SK-N-SH (cell line): Measurements from ENCODE around the gene SRD5A3. TPM values are rescaled to one million over a fixed set of nuclear protein-coding genes. Genes with fewer than 3 reads are reported as not detected.

Experiments
- CTCF ChIA-PET: fragments of 300-600, 350-600 bp; formaldehyde crosslinking; extraction: SDS; loops from one replicate; lab custom pipeline; 2021; lab: Yijun Ruan, JAX
- POLR2A ChIA-PET: fragments of 350-600 bp; sonication (Branson Sonifier 250); formaldehyde crosslinking; extraction: SDS; loops from one replicate; lab custom pipeline; 2020; ENCODE audit warnings: antibody characterized with exemption, inconsistent platforms; lab: Yijun Ruan, JAX
- DNase-seq: peaks from one replicate; pipeline ENCODE4 v3.0.0; 2012
- H2AFZ ChIP-seq: fragments of 200-600 bp; sonication (generic); 2 replicates; pipeline ENCODE4 v1.8.1; 2016; ENCODE audit warnings: antibody characterized with exemption, mild to moderate bottlenecking, low read depth
- H3F3A ChIP-seq: fragments of 200-600 bp; sonication (generic); replicated peaks from 2 replicates; pipeline ENCODE3; 2016; ENCODE audit warnings: antibody characterized with exemption, mild to moderate bottlenecking; ENCODE audit not compliant: insufficient read depth
- H3K27ac ChIP-seq, 2 experiments: fragments of 200-500 bp in 1 of 2; fragments of 200-600 bp in 1 of 2; sonication (Bioruptor generic) in 1 of 2; sonication (generic), shearing (Covaris generic) in 1 of 2; 2 replicates each; pipeline versions ENCODE4 v1.5.1 to v1.6.1; 2014 to 2016; ENCODE audit warnings: low read depth in 2 of 2, inconsistent platforms in 1 of 2, low read length in 1 of 2, mild to moderate bottlenecking in 1 of 2, mixed read lengths in 1 of 2
- H3K27me3 ChIP-seq: fragments of 200-600 bp; sonication (generic), shearing (Covaris generic); 2 replicates; pipeline ENCODE4 v1.6.1; 2016; ENCODE audit warnings: mixed run types; ENCODE audit not compliant: insufficient read depth
- H3K36me3 ChIP-seq, 2 experiments: fragments of 200-500 bp in 1 of 2; fragments of 200-600 bp in 1 of 2; sonication (Bioruptor generic) in 1 of 2; sonication (generic) in 1 of 2; replicated peaks in 1 of 2; 2 replicates each; pipeline versions ENCODE3 to v1.5.1; 2014 to 2016; ENCODE audit warnings: low read length in 1 of 2, mild to moderate bottlenecking in 1 of 2; ENCODE audit not compliant: insufficient read depth in 2 of 2, control insufficient read depth in 1 of 2
- H3K4me1 ChIP-seq, 2 experiments: fragments of 200-500 bp in 1 of 2; fragments of 200-600 bp in 1 of 2; sonication (Bioruptor generic) in 1 of 2; sonication (generic), shearing (Covaris generic) in 1 of 2; 2 replicates each; pipeline versions ENCODE4 v1.5.1 to v1.6.1; 2014 to 2016; ENCODE audit warnings: low read depth in 1 of 2, low read length in 1 of 2, mixed run types in 1 of 2; ENCODE audit not compliant: insufficient read depth in 2 of 2, control insufficient read depth in 1 of 2
- H3K4me2 ChIP-seq: fragments of 200-600 bp; sonication (generic), shearing (Covaris generic); 2 replicates; pipeline ENCODE4 v1.6.1; 2017; ENCODE audit warnings: mixed run types
- H3K4me3 ChIP-seq, 2 experiments: fragments of 200-500 bp in 1 of 2; fragments of 200-600 bp in 1 of 2; sonication (Bioruptor generic) in 1 of 2; sonication (generic), shearing (Covaris generic) in 1 of 2; 2 replicates each; pipeline versions ENCODE4 v1.5.1 to v1.8.1; 2014 to 2016; ENCODE audit warnings: low read depth in 2 of 2, inconsistent platforms in 1 of 2, low read length in 1 of 2, mild to moderate bottlenecking in 1 of 2, mixed read lengths in 1 of 2, moderate library complexity in 1 of 2
- H3K79me2 ChIP-seq: fragments of 200-600 bp; sonication (generic); 2 replicates; pipeline ENCODE4 v1.8.1; 2017; ENCODE audit warnings: mild to moderate bottlenecking; ENCODE audit not compliant: insufficient read depth
- H3K9ac ChIP-seq: fragments of 200-600 bp; sonication (generic); 2 replicates; pipeline ENCODE4 v1.6.1; 2017; ENCODE audit warnings: mixed run types
- H3K9me2 ChIP-seq: fragments of 200-600 bp; sonication (generic); 2 replicates; pipeline ENCODE4 v1.6.1; 2017; ENCODE audit warnings: mixed run types
- H3K9me3 ChIP-seq: fragments of 200-600 bp; sonication (generic); 2 replicates; pipeline ENCODE4 v1.6.1; 2017; ENCODE audit warnings: mixed run types, mild to moderate bottlenecking, moderate library complexity
- H4K20me1 ChIP-seq: fragments of 200-600 bp; sonication (generic); 2 replicates; pipeline ENCODE4 v1.6.1; 2017; ENCODE audit warnings: mild to moderate bottlenecking, mixed run types; ENCODE audit not compliant: insufficient read depth
- CHD2 ChIP-seq: fragments of 150-350 bp; IDR thresholded peaks from 2 replicates; pipeline ENCODE4 v1.6.1; 2018; ENCODE audit warnings: low read length; ENCODE audit not compliant: partially characterized antibody
- EP300 ChIP-seq, 2 experiments: IDR thresholded peaks; 2 replicates each; pipeline versions ENCODE4 v1.4.0 to v1.6.1; 2012; ENCODE audit warnings: borderline replicate concordance in 1 of 2, low read depth in 1 of 2, low read length in 1 of 2
- FOSL2 ChIP-seq: IDR thresholded peaks from 2 replicates; pipeline ENCODE4 v1.4.0; 2012; ENCODE audit warnings: low read depth, mild to moderate bottlenecking, moderate library complexity, borderline replicate concordance
- FOXM1 ChIP-seq: IDR thresholded peaks from 2 replicates; pipeline ENCODE4 v1.4.0; 2012; ENCODE audit warnings: low read depth, mild to moderate bottlenecking
- IRF3 ChIP-seq: fragments of 150-350 bp; IDR thresholded peaks from 2 replicates; pipeline ENCODE4 v1.6.1; 2016; ENCODE audit warnings: mild to moderate bottlenecking, low read depth, low read length
- JUND ChIP-seq: IDR thresholded peaks from 2 replicates; pipeline ENCODE4 v1.4.0; 2012
- MEF2A ChIP-seq: IDR thresholded peaks from 2 replicates; pipeline ENCODE4 v1.4.0; 2012; ENCODE audit warnings: low read depth, borderline replicate concordance
- MXI1 ChIP-seq: IDR thresholded peaks from 2 replicates; pipeline ENCODE4 v1.6.1; 2012; ENCODE audit warnings: mild to moderate bottlenecking, low read depth, low read length, improper control_type of control experiment
- NFIC ChIP-seq: IDR thresholded peaks from 2 replicates; pipeline ENCODE4 v1.4.0; 2012; ENCODE audit warnings: borderline replicate concordance
- RAD21 ChIP-seq: IDR thresholded peaks from 2 replicates; pipeline ENCODE4 v1.6.1; 2012; ENCODE audit warnings: mild to moderate bottlenecking, low read length
- SIN3A ChIP-seq: IDR thresholded peaks from 2 replicates; pipeline ENCODE4 v1.6.1; 2012; ENCODE audit warnings: low read depth, mild to moderate bottlenecking, low read length, moderate library complexity, borderline replicate concordance
- TAF1 ChIP-seq: IDR thresholded peaks from 2 replicates; pipeline ENCODE4 v1.6.1; 2012; ENCODE audit warnings: low read depth, mild to moderate bottlenecking, low read length, moderate library complexity, borderline replicate concordance
- YY1 ChIP-seq: IDR thresholded peaks from 2 replicates; pipeline ENCODE4 v1.4.0; 2012; ENCODE audit warnings: low read depth, mild to moderate bottlenecking
- WGBS: methylation state at CpG from one replicate; pipeline ENCODE4 v1.1.6; 2017; ENCODE audit warnings: low lambda C conversion rate; 5-methylcytosine and 5-hydroxymethylcytosine counted together
- polyA plus RNA-seq, 3 experiments: library from polyadenylated mRNA; depleted of rRNA; stranded (reverse); fragments of >200 nt; gene quantifications; 2 replicates each; pipeline ENCODE4 v1.2.3, GENCODE V29; 2012

Gene SRD5A3
- polyA plus RNA-seq, 1 of the 3 experiments (the other 2 are of a cell fraction), result 5.1 TPM

GRCh38 chr4:55340266-55340665 is 5.8 kb upstream of the SRD5A3 start:
- WGBS, result 66% methylated on average over 3 of the region's 3 CpGs
- ChIA-PET CTCF (interaction anchor here (1.3 kb wide), 1 partner anchor 19 kb away, joined by 3 read pairs; no protein-coding TSS in a partner anchor), POLR2A (no interaction called here)

GRCh38 chr4:55343887-55344286 is 2.2 kb upstream of the SRD5A3 start:
- Histone ChIP-seq H3K27me3 (no peaks in the 10 kb centered on the region; the same call in 1 of the 2 replicates), H3K9me3 (no peaks in the 10 kb centered on the region), H3F3A (peaks cover 7% of the 10 kb centered on the region), H3K27ac (no peak overlapping the region), H3K9me2 (no peaks in the 10 kb centered on the region), H3K9ac (no peak overlapping the region), H4K20me1 (no peaks in the 10 kb centered on the region), H3K4me3 (no peak overlapping the region), H3K36me3 (no peaks in the 10 kb centered on the region), H3K4me1 (peaks cover 0 to 5% of the 10 kb centered on the region in 2 experiments; a peak in 3 of 4 replicates), H3K4me2 (no peak overlapping the region), H2AFZ (no peak overlapping the region), H3K79me2 (peaks cover 2% of the 10 kb centered on the region; the same call in 1 of the 2 replicates)
- DNase-seq, result no peak
- WGBS, result 92% methylated on average over 7 of the region's 7 CpGs
- ChIA-PET CTCF (interaction anchor here (3.5 kb wide), 1 partner anchor 372 kb away, joined by 22 read pairs; no protein-coding TSS in a partner anchor), POLR2A (no interaction called here)
- no peak for TF ChIP-seq TAF1
- peak; percentile 16; the same call in 1 of the 2 replicates for TF ChIP-seq RAD21

More at GRCh38 chr4:55340266-55340665, 5.8 kb upstream of the SRD5A3 start:
- Histone ChIP-seq H4K20me1 (no peaks in the 10 kb centered on the region), H3K27me3 (no peaks in the 10 kb centered on the region; the same call in 1 of the 2 replicates), H3K4me3 (no peak overlapping the region), H3F3A (peaks cover under 1% of the 10 kb centered on the region), H3K4me1 (no peaks in the 10 kb centered on the region), H3K9me2 (no peaks in the 10 kb centered on the region), H3K79me2 (no peaks in the 10 kb centered on the region), H3K27ac (no peak overlapping the region), H2AFZ (no peak overlapping the region), H3K36me3 (no peaks in the 10 kb centered on the region), H3K9me3 (no peaks in the 10 kb centered on the region), H3K4me2 (no peak overlapping the region), H3K9ac (no peak overlapping the region)
- TF ChIP-seq CHD2 (no peak), FOXM1 (no peak), SIN3A (no peak), NFIC (no peak), MEF2A (no peak), EP300 (IDR thresholded peaks at IDR 0.05; ENCODE audit: borderline replicate concordance in 1 of 2, low read depth in 1 of 2, low read length in 1 of 2) (no peak), IRF3 (no peak), FOSL2 (no peak), YY1 (no peak), JUND (no peak), MXI1 (no peak)
- no peak for DNase-seq
